HepG2 (cell line): Measurements from ENCODE around the gene PRR11. TPM values are rescaled to one million over a fixed set of nuclear protein-coding genes. Genes with fewer than 3 reads are reported as not detected.
A peak's percentile ranks its signal among the peaks of the same experiment; 100 is the strongest.

Source experiments
- ATRX ChIP-seq: sonication (generic); formaldehyde crosslinking; IDR thresholded peaks from 2 replicates; pipeline ENCODE4 v1.4.0; 2020; ENCODE audit warnings: missing genetic modification reagents, borderline replicate concordance
- CCAR2 ChIP-seq: fragments of 200-400 bp; formaldehyde crosslinking; optimal IDR thresholded peaks from 2 replicates; pipeline ENCODE3; 2018; ENCODE audit warnings: low read depth, mild to moderate bottlenecking, low read length, moderate library complexity
- FOXJ3 ChIP-seq: sonication (generic); formaldehyde crosslinking; IDR thresholded peaks from 2 replicates; pipeline ENCODE4 v1.4.0; 2020; ENCODE audit warnings: missing genetic modification reagents, mild to moderate bottlenecking, borderline replicate concordance
- GMEB1 ChIP-seq: sonication (generic); formaldehyde crosslinking; IDR thresholded peaks from 2 replicates; pipeline ENCODE4 v1.5.1; 2020; ENCODE audit warnings: missing genetic modification reagents, mild to moderate bottlenecking, borderline replicate concordance
- HNF4A ChIP-seq: sonication (generic); formaldehyde crosslinking; IDR thresholded peaks from 2 replicates; pipeline ENCODE4 v1.4.0; 2020; ENCODE audit warnings: missing genetic modification reagents
- HOXA3 ChIP-seq: sonication (generic); formaldehyde crosslinking; IDR thresholded peaks from 2 replicates; pipeline ENCODE4 v1.5.0; 2020; ENCODE audit warnings: missing genetic modification reagents
- MXD3 ChIP-seq: IDR thresholded peaks from 2 replicates; pipeline ENCODE4 v1.6.1; 2016; ENCODE audit warnings: mild to moderate bottlenecking, missing biosample characterization, missing genetic modification reagents
- PHB2 ChIP-seq: fragments of 450-650 bp; IDR thresholded peaks from 2 replicates; pipeline ENCODE4 v1.6.1; 2018; ENCODE audit not compliant: partially characterized antibody
- YY1 ChIP-seq: IDR thresholded peaks from 2 replicates; pipeline ENCODE4 v1.6.1; 2011; ENCODE audit warnings: low read length, low read depth, moderate library complexity, mild to moderate bottlenecking; ENCODE audit not compliant: insufficient read depth, insufficient replicate concordance
- ZFP37 ChIP-seq: sonication (generic); formaldehyde crosslinking; IDR thresholded peaks from 2 replicates; pipeline ENCODE4 v1.4.0; 2020; ENCODE audit warnings: missing genetic modification reagents, borderline replicate concordance
- ZNF329 ChIP-seq: sonication (generic); formaldehyde crosslinking; IDR thresholded peaks from 2 replicates; pipeline ENCODE4 v1.9.0; 2021; ENCODE audit warnings: low read depth, mild to moderate bottlenecking, missing genetic modification reagents
- ZNF574 ChIP-seq: sonication (generic); formaldehyde crosslinking; IDR thresholded peaks from 2 replicates; pipeline ENCODE4 v1.4.0; 2020; ENCODE audit warnings: missing genetic modification reagents
- ZNF788 ChIP-seq: sonication (generic); formaldehyde crosslinking; IDR thresholded peaks from 2 replicates; pipeline ENCODE4 v1.5.0; 2020; ENCODE audit warnings: mild to moderate bottlenecking, missing genetic modification reagents, borderline replicate concordance
- ZNF879 ChIP-seq: sonication (generic); formaldehyde crosslinking; IDR thresholded peaks from 2 replicates; pipeline ENCODE4 v1.8.1; 2023; ENCODE audit warnings: missing genetic modification reagents
- polyA plus RNA-seq, 8 experiments: library from polyadenylated mRNA; depleted of rRNA in 3 of 8; stranded (reverse) in 7 of 8; unstranded in 1 of 8; fragments of >200 nt; fragmentation: Illumina TruSeq in 4 of 8; extraction: Trizol in 4 of 8; gene quantifications; 2 replicates each; pipeline versions ENCODE4 v1.2.1 to v1.2.3, GENCODE V29; 2011 to 2016; ENCODE audit warnings: low read depth in 4 of 8, missing spikeins in 1 of 8, mixed read lengths in 1 of 8; ENCODE audit not compliant: insufficient read depth in 1 of 8
- total RNA-seq, 5 experiments: library from RNA; depleted of rRNA; stranded (reverse); fragments of >200 nt; fragmentation: Illumina TruSeq; extraction: Trizol; gene quantifications; 2 replicates each; pipeline ENCODE4 v1.2.3, GENCODE V29; 2016; ENCODE audit warnings: low read depth in 1 of 5
- TF ChIP-seq, protein P1 (sequence below): IDR thresholded peaks from 2 replicates; pipeline ENCODE4 v1.6.1; 2016; ENCODE audit warnings: missing compliant biosample characterization, missing genetic modification reagents, borderline replicate concordance
- TF ChIP-seq, protein P2 (sequence below): sonication (generic); formaldehyde crosslinking; IDR thresholded peaks from 2 replicates; pipeline ENCODE4 v1.5.1; 2020; ENCODE audit warnings: missing genetic modification reagents, mild to moderate bottlenecking, borderline replicate concordance

PRR11 gene
- total and polyA plus RNA-seq, 2 of the 13 experiments (the other 11 are each of a cell fraction or from before 2014, with no cell fraction given), result 35.7 to 39.2 TPM

DNA sequence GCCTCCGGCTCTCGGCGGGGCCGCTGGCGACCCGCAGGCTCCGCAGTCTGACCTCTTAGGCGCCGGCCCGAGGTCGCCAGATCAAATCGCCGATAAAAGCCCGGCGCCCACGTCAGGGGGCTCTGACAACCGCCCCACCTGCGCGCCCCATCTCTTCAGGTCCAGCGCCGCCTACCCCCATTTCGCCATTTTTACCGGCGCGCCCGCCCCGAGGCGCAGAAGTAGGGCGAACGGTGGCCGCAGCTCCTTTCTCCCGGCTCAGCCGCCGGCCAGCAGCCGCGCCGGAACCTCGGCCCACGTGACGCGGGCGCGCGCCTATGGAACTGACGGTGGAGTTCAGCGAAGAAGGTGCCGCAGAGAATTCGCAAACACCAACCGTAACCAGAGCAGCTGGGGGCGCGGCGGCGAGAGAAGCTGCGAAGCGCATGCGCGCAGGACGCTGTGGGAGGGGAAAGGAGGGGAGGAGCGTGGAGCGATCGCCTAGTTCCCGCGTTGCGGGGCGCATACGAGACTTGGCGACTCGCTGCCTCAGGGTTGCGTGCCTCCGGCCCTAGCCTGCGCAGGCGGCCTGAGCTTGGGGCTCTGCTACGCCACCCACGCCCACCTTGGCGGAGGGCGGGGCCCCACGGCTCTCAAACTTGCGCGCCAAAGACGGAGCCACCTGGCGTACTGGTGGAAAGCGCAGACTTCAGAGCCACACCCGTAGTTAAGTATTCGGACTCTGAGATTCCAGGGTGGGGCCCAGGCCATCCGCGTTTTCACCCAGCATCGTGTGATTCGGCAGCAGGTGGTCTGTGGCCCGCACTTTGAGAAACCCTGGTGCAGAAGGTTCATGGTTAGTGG is 48.9 kb upstream of the PRR11 start, which contains the start of gene TRIM37 (continued):
- TF ChIP-seq ZNF574 (CRISPR knock-in tag) (peak; percentile 92), ZNF329 (CRISPR knock-in tag) (0 out of 2 replicates have a peak, but pooled peaks have one; percentile 18), GMEB1 (CRISPR knock-in tag) (peak; percentile 95), ZNF879 (CRISPR knock-in tag) (no peak), ATRX (CRISPR knock-in tag) (no peak), HNF4A (CRISPR knock-in tag) (no peak), YY1 (peak; percentile 73), CCAR2 (no peak), MXD3 (CRISPR knock-in tag) (peak; percentile 39), PHB2 (no peak), ZFP37 (CRISPR knock-in tag) (no peak; the same call in none of the 2 replicates), HOXA3 (CRISPR knock-in tag) (peak; percentile 91), FOXJ3 (no peak), ZNF788 (CRISPR knock-in tag) (peak; percentile 96)
- TF ChIP-seq, protein P1, sequence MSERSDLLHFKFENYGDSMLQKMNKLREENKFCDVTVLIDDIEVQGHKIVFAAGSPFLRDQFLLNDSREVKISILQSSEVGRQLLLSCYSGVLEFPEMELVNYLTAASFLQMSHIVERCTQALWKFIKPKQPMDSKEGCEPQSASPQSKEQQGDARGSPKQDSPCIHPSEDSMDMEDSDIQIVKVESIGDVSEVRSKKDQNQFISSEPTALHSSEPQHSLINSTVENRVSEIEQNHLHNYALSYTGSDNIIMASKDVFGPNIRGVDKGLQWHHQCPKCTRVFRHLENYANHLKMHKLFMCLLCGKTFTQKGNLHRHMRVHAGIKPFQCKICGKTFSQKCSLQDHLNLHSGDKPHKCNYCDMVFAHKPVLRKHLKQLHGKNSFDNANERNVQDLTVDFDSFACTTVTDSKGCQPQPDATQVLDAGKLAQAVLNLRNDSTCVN (CRISPR knock-in tag), result no peak; the same call in 1 of the 2 replicates
- TF ChIP-seq, protein P2, sequence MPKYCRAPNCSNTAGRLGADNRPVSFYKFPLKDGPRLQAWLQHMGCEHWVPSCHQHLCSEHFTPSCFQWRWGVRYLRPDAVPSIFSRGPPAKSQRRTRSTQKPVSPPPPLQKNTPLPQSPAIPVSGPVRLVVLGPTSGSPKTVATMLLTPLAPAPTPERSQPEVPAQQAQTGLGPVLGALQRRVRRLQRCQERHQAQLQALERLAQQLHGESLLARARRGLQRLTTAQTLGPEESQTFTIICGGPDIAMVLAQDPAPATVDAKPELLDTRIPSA (CRISPR knock-in tag), result no peak
